ENCODE measurements around the gene KLF17.

Gene KLF17

DNA sequence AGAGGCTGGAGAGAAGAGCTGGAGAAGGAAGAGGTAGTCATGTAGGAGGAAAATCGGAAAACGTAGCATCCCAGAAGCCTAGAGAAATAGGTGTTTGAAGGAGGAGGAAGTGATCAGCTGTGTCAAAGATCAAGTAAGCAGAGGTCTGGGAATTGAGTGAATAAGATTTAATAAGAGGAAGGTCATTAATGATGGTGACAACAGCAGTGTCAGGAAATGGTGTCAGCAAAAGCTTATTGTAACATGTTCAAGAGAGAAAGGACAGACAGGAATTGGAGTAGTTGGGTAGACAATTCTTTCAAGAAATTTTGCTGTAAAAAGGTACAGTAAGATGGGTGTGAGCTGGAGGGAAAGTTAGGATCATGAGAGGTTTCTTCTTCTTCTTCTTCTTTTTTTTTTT, 45.8 kb upstream of the KLF17 start (continued):
- TF ChIP-seq, protein P1, sequence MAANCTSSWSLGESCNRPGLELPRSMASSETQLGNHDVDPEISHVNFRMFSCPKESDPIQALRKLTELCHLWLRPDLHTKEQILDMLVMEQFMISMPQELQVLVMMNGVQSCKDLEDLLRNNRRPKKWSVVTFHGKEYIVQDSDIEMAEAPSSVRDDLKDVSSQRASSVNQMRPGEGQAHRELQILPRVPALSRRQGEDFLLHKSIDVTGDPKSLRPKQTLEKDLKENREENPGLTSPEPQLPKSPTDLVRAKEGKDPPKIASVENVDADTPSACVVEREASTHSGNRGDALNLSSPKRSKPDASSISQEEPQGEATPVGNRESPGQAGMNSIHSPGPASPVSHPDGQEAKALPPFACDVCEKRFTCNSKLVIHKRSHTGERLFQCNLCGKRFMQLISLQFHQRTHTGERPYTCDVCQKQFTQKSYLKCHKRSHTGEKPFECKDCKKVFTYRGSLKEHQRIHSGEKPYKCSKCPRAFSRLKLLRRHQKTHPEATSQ (tag by site-specific recombination; IDR thresholded peaks at IDR 0.05), result no peak
- TF ChIP-seq, protein P2, sequence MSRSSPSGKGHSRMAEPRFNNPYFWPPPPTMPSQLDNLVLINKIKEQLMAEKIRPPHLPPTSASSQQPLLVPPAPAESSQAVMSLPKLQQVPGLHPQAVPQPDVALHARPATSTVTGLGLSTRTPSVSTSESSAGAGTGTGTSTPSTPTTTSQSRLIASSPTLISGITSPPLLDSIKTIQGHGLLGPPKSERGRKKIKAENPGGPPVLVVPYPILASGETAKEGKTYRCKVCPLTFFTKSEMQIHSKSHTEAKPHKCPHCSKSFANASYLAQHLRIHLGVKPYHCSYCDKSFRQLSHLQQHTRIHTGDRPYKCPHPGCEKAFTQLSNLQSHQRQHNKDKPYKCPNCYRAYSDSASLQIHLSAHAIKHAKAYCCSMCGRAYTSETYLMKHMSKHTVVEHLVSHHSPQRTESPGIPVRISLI (tag by site-specific recombination; IDR thresholded peaks at IDR 0.05), result no peak
- no peak for TF ChIP-seq ZNF48 (tag by site-specific recombination; IDR thresholded peaks at IDR 0.05)
- no peak for TF ChIP-seq ZEB2 (tag by site-specific recombination; IDR thresholded peaks at IDR 0.05)
- TF ChIP-seq IKZF3 (tag by site-specific recombination; IDR thresholded peaks at IDR 0.05), result no peak

DNA sequence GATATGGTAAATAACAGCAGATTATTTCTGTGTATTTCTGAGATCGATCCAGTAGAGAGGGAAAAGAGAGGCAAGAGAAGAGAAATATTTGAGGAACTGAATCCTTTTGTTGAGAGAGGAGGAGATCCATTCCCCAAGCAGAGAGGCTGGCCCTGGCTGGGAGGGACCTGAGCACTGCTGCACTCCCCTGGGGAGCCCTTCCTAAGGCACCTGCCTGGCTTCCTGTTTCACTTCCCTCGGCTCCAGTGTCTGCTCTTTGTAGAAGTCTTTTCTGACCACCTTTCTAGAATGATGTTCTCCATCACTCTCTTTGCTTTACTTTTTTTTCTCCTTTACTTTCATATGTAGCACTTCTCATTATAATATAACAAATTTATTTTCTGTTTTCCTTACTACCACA, 45.1 kb upstream of the KLF17 start:
- Histone ChIP-seq H3K36me3 (ENCODE audit: control insufficient read depth in 2 of 2, insufficient read depth in 1 of 2, low read length in 2 of 2) (no peaks in the 10 kb centered on the region), H3K27ac (ENCODE audit: extremely low read depth, low read depth, low read length) (no peak overlapping the region), H3K9me3 (ENCODE audit: control insufficient read depth, insufficient read depth, low read depth, low read length) (no peaks in the 10 kb centered on the region), H3K4me1 (ENCODE audit: control insufficient read depth, insufficient read depth, low read length) (no peaks in the 10 kb centered on the region), H3K4me3 (ENCODE audit: low read depth, low read length) (no peak overlapping the region)
- POLR2A ChIA-PET, result interaction anchor here (0.7 kb wide), 1 partner anchor 1321 kb away, joined by 3 read pairs; no protein-coding TSS in a partner anchor
- CTCF ChIA-PET, result interaction anchor here (0.7 kb wide), 3 partner anchors 17 to 1262 kb away, joined by 3 to 7 read pairs (median 4); no protein-coding TSS in a partner anchor
- TF ChIP-seq GLIS1 (tag by site-specific recombination; IDR thresholded peaks at IDR 0.05), result peak; percentile 22; the same call in 1 of the 2 replicates
- TF ChIP-seq, protein P3, sequence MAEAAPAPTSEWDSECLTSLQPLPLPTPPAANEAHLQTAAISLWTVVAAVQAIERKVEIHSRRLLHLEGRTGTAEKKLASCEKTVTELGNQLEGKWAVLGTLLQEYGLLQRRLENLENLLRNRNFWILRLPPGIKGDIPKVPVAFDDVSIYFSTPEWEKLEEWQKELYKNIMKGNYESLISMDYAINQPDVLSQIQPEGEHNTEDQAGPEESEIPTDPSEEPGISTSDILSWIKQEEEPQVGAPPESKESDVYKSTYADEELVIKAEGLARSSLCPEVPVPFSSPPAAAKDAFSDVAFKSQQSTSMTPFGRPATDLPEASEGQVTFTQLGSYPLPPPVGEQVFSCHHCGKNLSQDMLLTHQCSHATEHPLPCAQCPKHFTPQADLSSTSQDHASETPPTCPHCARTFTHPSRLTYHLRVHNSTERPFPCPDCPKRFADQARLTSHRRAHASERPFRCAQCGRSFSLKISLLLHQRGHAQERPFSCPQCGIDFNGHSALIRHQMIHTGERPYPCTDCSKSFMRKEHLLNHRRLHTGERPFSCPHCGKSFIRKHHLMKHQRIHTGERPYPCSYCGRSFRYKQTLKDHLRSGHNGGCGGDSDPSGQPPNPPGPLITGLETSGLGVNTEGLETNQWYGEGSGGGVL (tag by site-specific recombination; IDR thresholded peaks at IDR 0.05), result no peak
- no peak for TF ChIP-seq ZNF830 (tag by site-specific recombination; IDR thresholded peaks at IDR 0.05; ENCODE audit: low read depth)
- TF ChIP-seq PRDM1 (tag by site-specific recombination; IDR thresholded peaks at IDR 0.05), result 0 out of 2 replicates have a peak, but pooled peaks have one; percentile 22
- no peak for TF ChIP-seq ZNF660 (tag by site-specific recombination; IDR thresholded peaks at IDR 0.05)

DNA sequence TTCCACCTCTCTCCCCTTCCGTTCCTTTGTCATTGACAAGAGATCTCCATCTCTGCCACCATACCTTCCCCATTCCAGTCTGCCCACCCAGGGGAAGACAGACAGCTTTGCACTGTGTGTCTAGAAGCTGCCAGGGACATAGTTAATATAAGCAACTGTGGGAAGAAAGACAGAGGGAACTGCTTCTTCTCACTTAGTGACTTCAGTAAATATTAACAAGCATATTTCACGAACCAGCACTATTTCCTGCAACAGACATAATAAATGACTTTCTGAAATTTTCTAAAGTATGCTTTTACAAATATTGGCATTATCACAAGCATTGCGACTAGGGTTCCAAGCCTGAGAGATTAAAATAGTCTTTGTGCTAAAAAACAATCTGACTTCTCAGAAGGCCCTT, 44.2 kb upstream of the KLF17 start:
- CTCF ChIA-PET, result interaction anchor here (0.7 kb wide), 1 partner anchor 16 kb away, joined by 7 read pairs; no protein-coding TSS in a partner anchor
- H3K4me3 ChIP-seq (ENCODE audit: low read depth, low read length), result no peak overlapping the region
- H3K9me3 ChIP-seq (ENCODE audit: control insufficient read depth, insufficient read depth, low read depth, low read length), result no peaks in the 10 kb centered on the region
- POLR2A ChIA-PET, result no interaction called here
- TF ChIP-seq ZNF114 (tag by site-specific recombination; IDR thresholded peaks at IDR 0.05), result no peak
- no peaks in the 10 kb centered on the region for H3K36me3 ChIP-seq (ENCODE audit: control insufficient read depth in 2 of 2, insufficient read depth in 1 of 2, low read length in 2 of 2)
- no peak overlapping the region for H3K27ac ChIP-seq (ENCODE audit: extremely low read depth, low read depth, low read length)
- no peaks in the 10 kb centered on the region for H3K4me1 ChIP-seq (ENCODE audit: control insufficient read depth, insufficient read depth, low read length)

DNA sequence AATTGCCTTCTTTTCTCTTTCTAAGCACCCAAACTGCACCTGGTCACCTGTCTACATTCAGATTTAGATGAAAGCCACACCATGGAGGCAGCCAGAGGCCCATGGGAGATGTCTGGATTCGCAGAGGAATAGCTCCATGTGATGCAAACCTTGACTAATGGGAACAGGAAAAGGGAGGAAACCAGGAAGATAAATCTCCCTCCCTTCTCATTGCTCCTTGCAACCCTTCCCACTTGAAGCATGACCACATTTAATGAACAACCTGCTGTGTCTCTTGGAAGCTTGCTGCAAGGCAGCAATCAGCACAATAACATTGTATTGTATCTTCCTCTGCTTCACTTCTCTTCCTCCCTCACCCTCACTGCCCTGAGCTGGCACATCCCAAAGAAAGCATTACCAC, 42.6 kb upstream of the KLF17 start:
- Histone ChIP-seq H3K4me1 (ENCODE audit: control insufficient read depth, insufficient read depth, low read length) (no peaks in the 10 kb centered on the region), H3K4me3 (ENCODE audit: low read depth, low read length) (no peak overlapping the region), H3K27ac (ENCODE audit: extremely low read depth, low read depth, low read length) (no peak overlapping the region), H3K9me3 (ENCODE audit: control insufficient read depth, insufficient read depth, low read depth, low read length) (no peaks in the 10 kb centered on the region), H3K36me3 (ENCODE audit: control insufficient read depth in 2 of 2, insufficient read depth in 1 of 2, low read length in 2 of 2) (no peaks in the 10 kb centered on the region)
- ChIA-PET POLR2A (no interaction called here), CTCF (interaction anchor here (1.0 to 1.1 kb wide), 2 partner anchors 17 to 70 kb away, joined by 3 read pairs; no protein-coding TSS in a partner anchor)
- TF ChIP-seq, protein P4, sequence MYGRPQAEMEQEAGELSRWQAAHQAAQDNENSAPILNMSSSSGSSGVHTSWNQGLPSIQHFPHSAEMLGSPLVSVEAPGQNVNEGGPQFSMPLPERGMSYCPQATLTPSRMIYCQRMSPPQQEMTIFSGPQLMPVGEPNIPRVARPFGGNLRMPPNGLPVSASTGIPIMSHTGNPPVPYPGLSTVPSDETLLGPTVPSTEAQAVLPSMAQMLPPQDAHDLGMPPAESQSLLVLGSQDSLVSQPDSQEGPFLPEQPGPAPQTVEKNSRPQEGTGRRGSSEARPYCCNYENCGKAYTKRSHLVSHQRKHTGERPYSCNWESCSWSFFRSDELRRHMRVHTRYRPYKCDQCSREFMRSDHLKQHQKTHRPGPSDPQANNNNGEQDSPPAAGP (tag by site-specific recombination; IDR thresholded peaks at IDR 0.05), result peak; percentile 94
- TF ChIP-seq WT1 (tag by site-specific recombination; IDR thresholded peaks at IDR 0.05), result peak; percentile 99
- TF ChIP-seq, protein P5, sequence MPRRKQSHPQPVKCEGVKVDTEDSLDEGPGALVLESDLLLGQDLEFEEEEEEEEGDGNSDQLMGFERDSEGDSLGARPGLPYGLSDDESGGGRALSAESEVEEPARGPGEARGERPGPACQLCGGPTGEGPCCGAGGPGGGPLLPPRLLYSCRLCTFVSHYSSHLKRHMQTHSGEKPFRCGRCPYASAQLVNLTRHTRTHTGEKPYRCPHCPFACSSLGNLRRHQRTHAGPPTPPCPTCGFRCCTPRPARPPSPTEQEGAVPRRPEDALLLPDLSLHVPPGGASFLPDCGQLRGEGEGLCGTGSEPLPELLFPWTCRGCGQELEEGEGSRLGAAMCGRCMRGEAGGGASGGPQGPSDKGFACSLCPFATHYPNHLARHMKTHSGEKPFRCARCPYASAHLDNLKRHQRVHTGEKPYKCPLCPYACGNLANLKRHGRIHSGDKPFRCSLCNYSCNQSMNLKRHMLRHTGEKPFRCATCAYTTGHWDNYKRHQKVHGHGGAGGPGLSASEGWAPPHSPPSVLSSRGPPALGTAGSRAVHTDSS (tag by site-specific recombination; IDR thresholded peaks at IDR 0.05), result 0 out of 2 replicates have a peak, but pooled peaks have one; percentile 16
- TF ChIP-seq ZNF416 (tag by site-specific recombination; IDR thresholded peaks at IDR 0.05), result no peak
- TF ChIP-seq SP7 (tag by site-specific recombination; IDR thresholded peaks at IDR 0.05), result peak; percentile 93
- no peak for TF ChIP-seq ZNF555 (tag by site-specific recombination; conservative IDR thresholded peaks at IDR 0.05)
